HepG2 (cell line): ENCODE data around the gene RPP25L. TPM values are rescaled to one million over a fixed set of nuclear protein-coding genes. Genes with fewer than 3 reads are reported as not detected.

Source experiments
- AFF4 ChIP-seq: sonication (generic); formaldehyde crosslinking; IDR thresholded peaks from 2 replicates; pipeline ENCODE4 v1.4.0; 2020; ENCODE audit warnings: missing genetic modification reagents
- ATF7-NPFF ChIP-seq: sonication (generic); formaldehyde crosslinking; IDR thresholded peaks from 2 replicates; pipeline ENCODE4 v1.8.1; 2023; ENCODE audit warnings: mild to moderate bottlenecking, low read depth, missing genetic modification reagents, moderate library complexity
- CBX2 ChIP-seq, 2 experiments: fragments of 200-600 bp in 1 of 2; sonication (generic); formaldehyde crosslinking in 1 of 2; IDR thresholded peaks; 2 replicates each; pipeline versions ENCODE4 v1.7.0 to v1.8.1; 2018 to 2022; ENCODE audit warnings: low read depth in 2 of 2, low read length in 1 of 2, mild to moderate bottlenecking in 1 of 2, missing genetic modification reagents in 1 of 2
- FLYWCH1 ChIP-seq: sonication (generic); formaldehyde crosslinking; IDR thresholded peaks from 2 replicates; pipeline ENCODE4 v1.8.1; 2023; ENCODE audit warnings: mild to moderate bottlenecking, missing genetic modification reagents
- FOXA1 ChIP-seq, 2 experiments: fragments of 450-650 bp in 1 of 2; sonication (generic) in 1 of 2; formaldehyde crosslinking in 1 of 2; IDR thresholded peaks; 2 replicates each; pipeline versions ENCODE4 v1.4.0 to v1.6.1; 2016 to 2020; ENCODE audit warnings: missing genetic modification reagents in 1 of 2
- GPBP1L1 ChIP-seq: sonication (generic); formaldehyde crosslinking; IDR thresholded peaks from 2 replicates; pipeline ENCODE4 v1.5.0; 2020; ENCODE audit warnings: mild to moderate bottlenecking, missing genetic modification reagents
- HNRNPLL ChIP-seq: fragments of 200-400 bp; formaldehyde crosslinking; IDR thresholded peaks from 2 replicates; pipeline ENCODE4 v1.6.1; 2017; ENCODE audit warnings: mild to moderate bottlenecking, low read depth, low read length; ENCODE audit not compliant: poor library complexity, severe bottlenecking
- KLF13 ChIP-seq: sonication (generic); formaldehyde crosslinking; IDR thresholded peaks from 2 replicates; pipeline ENCODE4 v1.4.0; 2020; ENCODE audit warnings: mild to moderate bottlenecking, missing genetic modification reagents
- MIXL1 ChIP-seq: IDR thresholded peaks from 2 replicates; pipeline ENCODE4 v1.6.1; 2016
- PAF1 ChIP-seq: IDR thresholded peaks from 2 replicates; pipeline ENCODE4 v1.6.1; 2016; ENCODE audit warnings: missing genetic modification reagents, missing compliant biosample characterization
- RBM39 ChIP-seq: fragments of 200-400 bp; formaldehyde crosslinking; IDR thresholded peaks from one replicate; pipeline ENCODE4 v1.6.1; 2018; ENCODE audit warnings: antibody characterized with exemption, mild to moderate bottlenecking, low read depth, low read length; ENCODE audit not compliant: poor library complexity, severe bottlenecking
- RFX1 ChIP-seq: fragments of 450-650 bp; IDR thresholded peaks from 2 replicates; pipeline ENCODE4 v1.6.1; 2017
- SNAPC4 ChIP-seq: sonication (generic); formaldehyde crosslinking; IDR thresholded peaks from 2 replicates; pipeline ENCODE4 v1.4.0; 2020; ENCODE audit warnings: mild to moderate bottlenecking, missing genetic modification reagents
- ZBTB7A ChIP-seq: sonication (generic); formaldehyde crosslinking; IDR thresholded peaks from 2 replicates; pipeline ENCODE4 v1.8.0; 2022; ENCODE audit warnings: mild to moderate bottlenecking, missing genetic modification reagents
- ZNF124 ChIP-seq: sonication (generic); formaldehyde crosslinking; IDR thresholded peaks from 2 replicates; pipeline ENCODE4 v1.4.0; 2020; ENCODE audit warnings: missing genetic modification reagents
- ZNF597 ChIP-seq: sonication (generic); formaldehyde crosslinking; IDR thresholded peaks from 2 replicates; pipeline ENCODE4 v1.5.0; 2020; ENCODE audit warnings: missing genetic modification reagents
- ZSCAN9 ChIP-seq: IDR thresholded peaks from 2 replicates; pipeline ENCODE4 v1.6.1; 2016; ENCODE audit warnings: borderline replicate concordance
- polyA plus RNA-seq, 8 experiments: library from polyadenylated mRNA; depleted of rRNA in 3 of 8; stranded (reverse) in 7 of 8; unstranded in 1 of 8; fragments of >200 nt; fragmentation: Illumina TruSeq in 4 of 8; extraction: Trizol in 4 of 8; gene quantifications; 2 replicates each; pipeline versions ENCODE4 v1.2.1 to v1.2.3, GENCODE V29; 2011 to 2016; ENCODE audit warnings: low read depth in 4 of 8, missing spikeins in 1 of 8, mixed read lengths in 1 of 8; ENCODE audit not compliant: insufficient read depth in 1 of 8
- total RNA-seq, 5 experiments: library from RNA; depleted of rRNA; stranded (reverse); fragments of >200 nt; fragmentation: Illumina TruSeq; extraction: Trizol; gene quantifications; 2 replicates each; pipeline ENCODE4 v1.2.3, GENCODE V29; 2016; ENCODE audit warnings: low read depth in 1 of 5

Gene RPP25L
- total and polyA plus RNA-seq, 2 of the 13 experiments (the other 11 are each of a cell fraction or from before 2014, with no cell fraction given) = 24.5 to 27.3 TPM

- TF ChIP-seq SNAPC4 (CRISPR knock-in tag) = peak; percentile 43; the same call in 1 of the 2 replicates
- no peak for TF ChIP-seq ZNF597 (CRISPR knock-in tag)
- TF ChIP-seq ZSCAN9 (CRISPR knock-in tag) = no peak
- TF ChIP-seq AFF4 (CRISPR knock-in tag) = no peak
- no peak for TF ChIP-seq PAF1 (CRISPR knock-in tag)
- TF ChIP-seq RFX1 = peak; percentile 64; the same call in 1 of the 2 replicates
- 0 out of 2 replicates have a peak, but pooled peaks have one; percentile 25 for TF ChIP-seq ZNF124 (CRISPR knock-in tag)
- TF ChIP-seq ZBTB7A = no peak
- no peak for TF ChIP-seq FOXA1 (IDR thresholded peaks at IDR 0.05)
- TF ChIP-seq FOXA1 (CRISPR knock-in tag; IDR thresholded peaks at IDR 0.05) = 0 out of 2 replicates have a peak, but pooled peaks have one; percentile 7
- no peak for TF ChIP-seq RBM39
- peak; percentile 28 for TF ChIP-seq HNRNPLL
- TF ChIP-seq MIXL1 (CRISPR knock-in tag) = no peak
- no peak for TF ChIP-seq KLF13 (CRISPR knock-in tag)
- no peak; the same call in 1 of the 2 replicates for TF ChIP-seq ATF7-NPFF
- no peak for TF ChIP-seq GPBP1L1 (CRISPR knock-in tag)
- no peak for TF ChIP-seq CBX2 (IDR thresholded peaks at IDR 0.05; ENCODE audit: low read depth, low read length)
- TF ChIP-seq CBX2 (CRISPR knock-in tag; IDR thresholded peaks at IDR 0.05; ENCODE audit: low read depth) = no peak
- TF ChIP-seq FLYWCH1 (CRISPR knock-in tag) = no peak
Measured at GRCh38 chr9:34620061-34620994, 8.4 kb upstream of the RPP25L start, which contains the start of gene DCTN3 (continued).
